Trophoblast cell (in vitro differentiated cells and primary cell): ENCODE measurements around the gene ST6GALNAC3.

ENCODE experiments used
- DNase-seq, 2 donors: peaks; one replicate each; pipeline ENCODE4 v3.0.0-alpha.2; 2016
- H2AFZ ChIP-seq: 2 replicates; pipeline ENCODE4 v1.6.1; 2013; ENCODE audit warnings: low read length, moderate library complexity, mild to moderate bottlenecking; ENCODE audit not compliant: insufficient read depth, poor library complexity
- H2AK5ac ChIP-seq: 2 replicates; pipeline ENCODE4 v1.6.1; 2013; ENCODE audit warnings: mild to moderate bottlenecking, low read length
- H2BK120ac ChIP-seq: 2 replicates; pipeline ENCODE4 v1.6.1; 2013; ENCODE audit warnings: low read length, mild to moderate bottlenecking, moderate library complexity; ENCODE audit not compliant: insufficient read depth, poor library complexity
- H2BK12ac ChIP-seq: 2 replicates; pipeline ENCODE4 v1.6.1; 2013; ENCODE audit warnings: mild to moderate bottlenecking, low read length, moderate library complexity
- H2BK5ac ChIP-seq: 2 replicates; pipeline ENCODE4 v1.6.1; 2013; ENCODE audit warnings: low read length, low read depth, moderate library complexity, mild to moderate bottlenecking; ENCODE audit not compliant: poor library complexity
- H3K14ac ChIP-seq: 2 replicates; pipeline ENCODE4 v1.6.1; 2013; ENCODE audit warnings: mild to moderate bottlenecking, low read length
- H3K18ac ChIP-seq: 2 replicates; pipeline ENCODE4 v1.6.1; 2013; ENCODE audit warnings: mild to moderate bottlenecking, low read length
- H3K23ac ChIP-seq: 2 replicates; pipeline ENCODE4 v1.6.1; 2013; ENCODE audit warnings: low read length
- H3K27ac ChIP-seq: 2 replicates; pipeline ENCODE4 v1.5.1; 2013; ENCODE audit warnings: low read depth, mild to moderate bottlenecking, inconsistent platforms, low read length, moderate library complexity
- H3K27me3 ChIP-seq: 2 replicates; pipeline ENCODE4 v1.6.1; 2013; ENCODE audit warnings: inconsistent platforms, mild to moderate bottlenecking, low read length, moderate library complexity; ENCODE audit not compliant: insufficient read depth
- H3K36me3 ChIP-seq, 2 experiments: 1 replicate in 1 of 2; 2 replicates in 1 of 2; pipeline ENCODE4 v1.6.1; 2013; ENCODE audit warnings: low read length in 2 of 2, mild to moderate bottlenecking in 2 of 2, moderate library complexity in 1 of 2; ENCODE audit not compliant: insufficient read depth in 2 of 2, control insufficient read depth in 1 of 2
- H3K4ac ChIP-seq: 2 replicates; pipeline ENCODE4 v1.6.1; 2013; ENCODE audit warnings: low read depth, mild to moderate bottlenecking, low read length, moderate library complexity
- H3K4me1 ChIP-seq, 2 experiments: 1 replicate in 1 of 2; 2 replicates in 1 of 2; pipeline ENCODE4 v1.6.1; 2013; ENCODE audit warnings: low read length in 2 of 2, mild to moderate bottlenecking in 2 of 2, moderate library complexity in 1 of 2; ENCODE audit not compliant: insufficient read depth in 2 of 2, control insufficient read depth in 1 of 2
- H3K4me2 ChIP-seq: 2 replicates; pipeline ENCODE4 v1.6.1; 2013; ENCODE audit warnings: inconsistent platforms, mild to moderate bottlenecking, low read length, moderate library complexity
- H3K4me3 ChIP-seq: 2 replicates; pipeline ENCODE4 v1.5.1; 2013; ENCODE audit warnings: mild to moderate bottlenecking, low read depth, low read length, inconsistent platforms
- H3K79me1 ChIP-seq: one replicate; pipeline ENCODE4 v1.6.1; 2013; ENCODE audit warnings: low read length
- H3K79me2 ChIP-seq: 2 replicates; pipeline ENCODE4 v1.6.1; 2013; ENCODE audit warnings: low read length, mild to moderate bottlenecking; ENCODE audit not compliant: control insufficient read depth, insufficient read depth, poor library complexity
- H3K9ac ChIP-seq: 2 replicates; pipeline ENCODE4 v1.6.1; 2013; ENCODE audit warnings: mild to moderate bottlenecking, low read length
- H3K9me3 ChIP-seq: 2 replicates; pipeline ENCODE4 v1.6.1; 2013; ENCODE audit warnings: low read depth, mild to moderate bottlenecking, control low read depth, inconsistent platforms, low read length; ENCODE audit not compliant: insufficient read depth
- H4K12ac ChIP-seq: 2 replicates; pipeline ENCODE4 v1.6.1; 2013; ENCODE audit warnings: low read depth, mild to moderate bottlenecking, low read length, moderate library complexity
- H4K8ac ChIP-seq: 2 replicates; pipeline ENCODE4 v1.6.1; 2013; ENCODE audit warnings: low read depth, mild to moderate bottlenecking, low read length, moderate library complexity
- H4K91ac ChIP-seq: one replicate; pipeline ENCODE4 v1.6.1; 2013; ENCODE audit warnings: low read depth, mild to moderate bottlenecking, low read length, moderate library complexity
- WGBS: extraction: QIAGEN DNeasy Blood & Tissue Kit; methylation state at CpG from one replicate; pipeline ENCODE4 v1.1.7; 2013; ENCODE audit warnings: missing lambda C conversion rate; ENCODE audit not compliant: insufficient read length, insufficient coverage; ENCODE audit errors: extremely low coverage; 5-methylcytosine and 5-hydroxymethylcytosine counted together

Gene ST6GALNAC3

GRCh38 chr1:76202670-76203069, 128.1 kb downstream of the ST6GALNAC3 start:
- 100% methylated on average over 1 of the region's 2 CpGs for WGBS
- no peak overlapping the region for H3K9ac ChIP-seq

GRCh38 chr1:76203127-76203526, 128.6 kb downstream of the ST6GALNAC3 start:
- no CpG with 5 or more reads among the region's 3 CpGs for WGBS
- no peaks in the 10 kb centered on the region for H3K79me1 ChIP-seq
- H3K36me3 ChIP-seq, result no peaks in the 10 kb centered on the region
- H3K9ac ChIP-seq, result no peak overlapping the region
- no peak for DNase-seq
- no peak overlapping the region for H3K18ac ChIP-seq
- no peak overlapping the region for H2BK12ac ChIP-seq
- no peak overlapping the region for H4K8ac ChIP-seq
- no peaks in the 10 kb centered on the region for H3K9me3 ChIP-seq
- no peak overlapping the region for H3K4me2 ChIP-seq
- H3K4me1 ChIP-seq, result no peaks in the 10 kb centered on the region
- no peak overlapping the region for H2BK120ac ChIP-seq
- no peak overlapping the region for H3K4me3 ChIP-seq
- no peak overlapping the region for H2AFZ ChIP-seq
- no peaks in the 10 kb centered on the region for H3K27me3 ChIP-seq
- H4K12ac ChIP-seq, result no peak overlapping the region
- no peak overlapping the region for H3K23ac ChIP-seq
- H4K91ac ChIP-seq, result no peak overlapping the region
- no peak overlapping the region for H2AK5ac ChIP-seq
- no peak overlapping the region for H3K14ac ChIP-seq
- no peaks in the 10 kb centered on the region for H3K79me2 ChIP-seq
- H3K27ac ChIP-seq, result no peak overlapping the region
- no peak overlapping the region for H3K4ac ChIP-seq
- no peak overlapping the region for H2BK5ac ChIP-seq

More at GRCh38 chr1:76202670-76203069, 128.1 kb downstream of the ST6GALNAC3 start:
- no peak overlapping the region for H2BK120ac ChIP-seq
- no peak overlapping the region for H2AFZ ChIP-seq
- H3K4me3 ChIP-seq, result no peak overlapping the region
- no peak overlapping the region for H3K27ac ChIP-seq
- H3K14ac ChIP-seq, result no peak overlapping the region
- H4K8ac ChIP-seq, result no peak overlapping the region
- H2BK5ac ChIP-seq, result no peak overlapping the region
- no peak for DNase-seq
- no peak overlapping the region for H2BK12ac ChIP-seq
- no peaks in the 10 kb centered on the region for H3K27me3 ChIP-seq
- H3K4ac ChIP-seq, result no peak overlapping the region
- H3K4me2 ChIP-seq, result no peak overlapping the region
- no peak overlapping the region for H2AK5ac ChIP-seq
- H3K36me3 ChIP-seq, result no peaks in the 10 kb centered on the region
- H3K79me1 ChIP-seq, result no peaks in the 10 kb centered on the region
- H3K23ac ChIP-seq, result no peak overlapping the region
- H3K18ac ChIP-seq, result no peak overlapping the region
- no peak overlapping the region for H4K91ac ChIP-seq
- H3K79me2 ChIP-seq, result no peaks in the 10 kb centered on the region
- no peaks in the 10 kb centered on the region for H3K9me3 ChIP-seq
- no peak overlapping the region for H4K12ac ChIP-seq
- H3K4me1 ChIP-seq, result no peaks in the 10 kb centered on the region

- no CpG with 5 or more reads among the region's 4 CpGs for WGBS
- Histone ChIP-seq H2AFZ (no peak overlapping the region), H3K23ac (no peak overlapping the region), H4K12ac (no peak overlapping the region), H3K4me2 (no peak overlapping the region), H3K27ac (no peak overlapping the region), H3K4me1 (no peaks in the 10 kb centered on the region), H3K9me3 (no peaks in the 10 kb centered on the region), H3K14ac (no peak overlapping the region), H3K9ac (no peak overlapping the region), H4K8ac (no peak overlapping the region), H3K27me3 (no peaks in the 10 kb centered on the region), H3K79me1 (no peaks in the 10 kb centered on the region), H3K18ac (no peak overlapping the region), H3K4ac (no peak overlapping the region), H3K79me2 (no peaks in the 10 kb centered on the region), H4K91ac (no peak overlapping the region), H2BK5ac (no peak overlapping the region), H3K4me3 (peak overlapping the region; percentile 60), H3K36me3 (no peaks in the 10 kb centered on the region), H2BK12ac (no peak overlapping the region), H2BK120ac (no peak overlapping the region), H2AK5ac (no peak overlapping the region)
- DNase-seq, result no peak
Observed at GRCh38 chr1:76209238-76209637, 134.7 kb downstream of the ST6GALNAC3 start.

- H3K18ac ChIP-seq, result no peak overlapping the region
- H3K4me1 ChIP-seq, result no peaks in the 10 kb centered on the region
- H3K27ac ChIP-seq, result no peak overlapping the region
- H2AK5ac ChIP-seq, result no peak overlapping the region
- no peak for DNase-seq
- H2BK5ac ChIP-seq, result no peak overlapping the region
- no peak overlapping the region for H2AFZ ChIP-seq
- no peak overlapping the region for H3K9ac ChIP-seq
- H3K4ac ChIP-seq, result no peak overlapping the region
- no peaks in the 10 kb centered on the region for H3K79me1 ChIP-seq
- no peak overlapping the region for H3K23ac ChIP-seq
- no peak overlapping the region for H3K14ac ChIP-seq
- H3K9me3 ChIP-seq, result no peaks in the 10 kb centered on the region
- H4K8ac ChIP-seq, result no peak overlapping the region
- H2BK12ac ChIP-seq, result no peak overlapping the region
- H4K91ac ChIP-seq, result no peak overlapping the region
- no peak overlapping the region for H3K4me2 ChIP-seq
- H4K12ac ChIP-seq, result no peak overlapping the region
- H3K27me3 ChIP-seq, result no peaks in the 10 kb centered on the region
- H3K4me3 ChIP-seq, result no peak overlapping the region
- H2BK120ac ChIP-seq, result no peak overlapping the region
- WGBS, result no CpG with 5 or more reads among the region's 3 CpGs
- no peaks in the 10 kb centered on the region for H3K79me2 ChIP-seq
- H3K36me3 ChIP-seq, result no peaks in the 10 kb centered on the region
Observed at GRCh38 chr1:76209648-76210047, 135.1 kb downstream of the ST6GALNAC3 start.
